Gastrocnemius medialis (tissue), 4 donors: ENCODE measurements around the gene C19orf12. TPM values are rescaled to one million over a fixed set of nuclear protein-coding genes. Genes with fewer than 3 reads are reported as not detected.

ENCODE experiments used
- ATAC-seq, 2 donors: fragments of 150-250 bp; one replicate each; pipeline ENCODE4 v1.9.1; 2016
- DNase-seq, 2 donors: peaks; one replicate each; pipeline ENCODE4 v3.0.0-alpha.2; 2019
- H3K27ac ChIP-seq, 4 donors: fragments of 200-600 bp; sonication (generic); 1 replicate in 1 of 4; 2 replicates in 3 of 4; pipeline ENCODE4 v1.5.1; 2016 to 2018; ENCODE audit warnings: mild to moderate bottlenecking in 2 of 4, moderate library complexity in 1 of 4
- H3K27me3 ChIP-seq, 3 donors: fragments of 200-600 bp; sonication (generic) in 2 of 3; 1 replicate in 1 of 3; 2 replicates in 2 of 3; pipeline versions ENCODE4 v1.5.1 to v1.6.0; 2016 to 2019; ENCODE audit warnings: mild to moderate bottlenecking in 1 of 3, moderate library complexity in 1 of 3
- H3K36me3 ChIP-seq, 2 donors: fragments of 200-600 bp; sonication (generic) in 1 of 2; one replicate each; pipeline ENCODE4 v1.5.1; 2017 to 2018
- H3K4me1 ChIP-seq, 2 donors: fragments of 200-600 bp; sonication (generic) in 1 of 2; one replicate each; pipeline ENCODE4 v1.5.1; 2016 to 2017; ENCODE audit warnings: mild to moderate bottlenecking in 2 of 2
- H3K4me3 ChIP-seq, 4 donors: fragments of 200-600 bp; sonication (generic) in 3 of 4; 1 replicate in 1 of 4; 2 replicates in 3 of 4; pipeline ENCODE4 v1.5.1; 2016 to 2019; ENCODE audit warnings: mild to moderate bottlenecking in 2 of 4
- H3K9me3 ChIP-seq, 3 donors: fragments of 200-600 bp; sonication (generic) in 2 of 3; 1 replicate in 1 of 3; 2 replicates in 2 of 3; pipeline ENCODE4 v1.5.1; 2016 to 2019
- CTCF ChIP-seq, 5 experiments: fragments of 450-650 bp in 3 of 5; fragments of 200-600 bp in 2 of 5; sonication (generic) in 2 of 5; IDR thresholded peaks in 4 of 5; conservative IDR thresholded peaks in 1 of 5; 1 replicate in 4 of 5; 2 replicates in 1 of 5; pipeline ENCODE4 v1.5.1; 2016 to 2019; ENCODE audit warnings: antibody characterized with exemption in 5 of 5, mild to moderate bottlenecking in 3 of 5, moderate library complexity in 3 of 5
- POLR2A ChIP-seq, 2 donors: fragments of 450-650 bp; IDR thresholded peaks; one replicate each; pipeline ENCODE4 v1.6.1; 2017; ENCODE audit warnings: antibody characterized with exemption in 2 of 2, mild to moderate bottlenecking in 2 of 2, moderate library complexity in 2 of 2
- in situ Hi-C, 4 donors: fragments of 200-750 bp; cut with MboI; loops; one replicate each; pipeline versions ENCODE4 v1.15.0 to v1.8.0; 2017; ENCODE audit warnings: low sequenced_read_pairs in 4 of 4
- intact Hi-C: fragments of 100-400 bp; cut with DNase I; formaldehyde crosslinking; loops from one replicate; pipeline ENCODE4 v1.15.1; 2023; ENCODE audit warnings: low total_unique reads
- total RNA-seq, 4 donors: library from RNA; depleted of rRNA; stranded (reverse); fragments of >200 nt; gene quantifications; one replicate each; pipeline versions ENCODE4 v1.1.0 to v1.2.3, GENCODE V29; 2016

C19orf12 gene
- total RNA-seq, 4 donors from 2014 or later = 54.4 to 142 (median 69.8) TPM

- ATAC-seq = no peak
- Histone ChIP-seq H3K4me3 (no peak overlapping the region), H3K27ac (peak overlapping the region; percentile 94 to 100 (median 98)), H3K36me3 (peaks cover 0 to 24% of the 10 kb centered on the region in 2 donors), H3K27me3 (no peaks in the 10 kb centered on the region), H3K4me1 (peaks cover 94 to 95% of the 10 kb centered on the region in 2 donors), H3K9me3 (no peaks in the 10 kb centered on the region)
- intact Hi-C loops = no loop called here
- DNase-seq = peak in 1 of 2 donors; percentile 72
- no peak for TF ChIP-seq CTCF (IDR thresholded peaks at IDR 0.05 in 4 of 5, conservative IDR thresholded peaks at IDR 0.05 in 1 of 5)
- in situ Hi-C loops = no loop called here
Measured at GRCh38 chr19:29675650-29676186, 39.3 kb downstream of the C19orf12 start.

- H3K36me3 ChIP-seq = peaks cover 0 to 24% of the 10 kb centered on the region in 2 donors
Measured at GRCh38 chr19:29675120-29675649, 39.9 kb downstream of the C19orf12 start.

GRCh38 chr19:29674374-29675119 lies 40.5 kb downstream of the C19orf12 start:
- Histone ChIP-seq H3K4me3 (no peak overlapping the region), H3K9me3 (no peaks in the 10 kb centered on the region), H3K36me3 (peaks cover 0 to 24% of the 10 kb centered on the region in 2 donors), H3K27me3 (no peaks in the 10 kb centered on the region), H3K27ac (peak overlapping the region; percentile 94 to 100 (median 98)), H3K4me1 (peaks cover 92 to 95% of the 10 kb centered on the region in 2 donors)
- TF ChIP-seq CTCF (IDR thresholded peaks at IDR 0.05 in 4 of 5, conservative IDR thresholded peaks at IDR 0.05 in 1 of 5) (no peak), POLR2A (IDR thresholded peaks at IDR 0.05) (no peak)
- intact Hi-C loops = no loop called here
- no peak for ATAC-seq
- in situ Hi-C loops = no loop called here
- no peak for DNase-seq

More at GRCh38 chr19:29675120-29675649, 39.9 kb downstream of the C19orf12 start:
- no peak for TF ChIP-seq CTCF (IDR thresholded peaks at IDR 0.05 in 4 of 5, conservative IDR thresholded peaks at IDR 0.05 in 1 of 5)
- TF ChIP-seq POLR2A (IDR thresholded peaks at IDR 0.05) = no peak
- ATAC-seq = no peak
- H3K27me3 ChIP-seq = no peaks in the 10 kb centered on the region
- intact Hi-C loops (no loop called here), in situ Hi-C loops (no loop called here)
- H3K4me3 ChIP-seq = no peak overlapping the region
- no peak for DNase-seq
- H3K9me3 ChIP-seq = no peaks in the 10 kb centered on the region
- peak overlapping the region; percentile 94 to 100 (median 98) for H3K27ac ChIP-seq
- peaks cover 94 to 95% of the 10 kb centered on the region in 2 donors for H3K4me1 ChIP-seq

GRCh38 chr19:29673451-29674371 lies 41.4 kb downstream of the C19orf12 start:
- ATAC-seq = no peak
- peak overlapping the region; percentile 94 to 100 (median 98) for H3K27ac ChIP-seq
- no peak overlapping the region for H3K4me3 ChIP-seq
- H3K9me3 ChIP-seq = no peaks in the 10 kb centered on the region
- DNase-seq = peak in 1 of 2 donors; percentile 42
- no peak for TF ChIP-seq POLR2A (IDR thresholded peaks at IDR 0.05)
- TF ChIP-seq CTCF (IDR thresholded peaks at IDR 0.05 in 4 of 5, conservative IDR thresholded peaks at IDR 0.05 in 1 of 5) = no peak
- no peaks in the 10 kb centered on the region for H3K27me3 ChIP-seq
- intact Hi-C loops (no loop called here), in situ Hi-C loops (no loop called here)
- H3K36me3 ChIP-seq = peaks cover 0 to 24% of the 10 kb centered on the region in 2 donors
- peaks cover 93 to 96% of the 10 kb centered on the region in 2 donors for H3K4me1 ChIP-seq
